Measurements from ENCODE around the gene CD38. TPM values are rescaled to one million over a fixed set of nuclear protein-coding genes. Genes with fewer than 3 reads are reported as not detected.

CD38 gene
- total RNA-seq, 1 donor from 2014 or later, result 9.4 TPM

GRCh38 chr4:15870079-15870478, 92.0 kb downstream of the CD38 start:
- no peak for DNase-seq

DNA sequence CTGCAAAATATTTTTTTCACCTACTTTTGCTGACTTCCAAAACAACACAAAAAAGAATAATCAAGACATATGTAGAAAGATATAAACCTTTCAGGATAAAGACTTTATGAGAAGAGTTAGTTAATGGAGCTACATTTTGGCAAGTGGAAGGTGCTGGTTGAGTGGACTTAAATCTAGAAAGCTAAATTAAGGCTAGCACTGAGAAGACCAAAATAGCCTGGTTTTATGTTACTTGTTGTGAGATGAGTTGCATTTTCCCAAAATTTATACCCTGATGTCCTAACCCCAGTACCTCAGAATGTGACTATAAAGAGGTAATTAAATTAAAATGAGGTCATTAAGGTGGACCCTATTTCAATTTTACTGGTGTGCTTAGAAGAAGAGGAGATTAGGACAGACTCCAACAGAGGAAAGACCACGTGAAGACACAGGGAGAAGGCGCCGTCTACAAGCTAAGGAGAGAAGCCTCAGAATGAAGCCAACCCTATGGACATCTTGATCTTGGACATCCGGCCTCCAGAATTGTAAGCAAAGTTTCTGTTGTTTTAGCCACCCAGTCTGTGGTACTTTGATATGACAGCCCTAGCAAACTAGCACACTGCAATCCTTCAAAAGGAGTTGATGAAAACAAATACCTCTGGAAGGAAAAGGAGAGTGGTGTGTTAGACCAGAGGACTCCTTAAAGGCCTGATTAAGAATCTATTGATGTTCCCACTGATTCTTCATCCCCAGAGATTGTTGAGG, 93.0 kb downstream of the CD38 start:
- DNase-seq, result no peak

- no peak for DNase-seq
Observed at GRCh38 chr4:15873117-15873516, 95.0 kb downstream of the CD38 start.

DNA sequence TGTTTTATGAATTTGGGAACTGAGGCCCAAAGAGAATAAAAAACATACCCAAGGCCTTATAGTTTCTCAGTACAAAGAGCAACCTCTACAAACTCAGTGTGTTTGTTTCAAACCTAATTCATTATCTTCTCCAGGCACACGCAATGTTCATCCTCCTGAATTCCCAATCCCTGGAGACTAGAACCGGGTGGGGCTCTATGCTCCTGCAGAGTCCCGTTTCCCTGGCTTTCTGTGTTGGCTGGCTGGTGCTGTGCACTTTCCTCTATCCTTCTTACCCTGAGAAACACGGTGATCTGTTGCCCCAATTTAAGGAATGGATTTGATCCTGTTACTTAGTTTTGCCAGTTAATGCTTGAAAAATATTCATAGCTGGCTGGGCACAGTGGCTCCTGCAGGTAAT, 96.5 kb downstream of the CD38 start:
- no peak for DNase-seq

DNA sequence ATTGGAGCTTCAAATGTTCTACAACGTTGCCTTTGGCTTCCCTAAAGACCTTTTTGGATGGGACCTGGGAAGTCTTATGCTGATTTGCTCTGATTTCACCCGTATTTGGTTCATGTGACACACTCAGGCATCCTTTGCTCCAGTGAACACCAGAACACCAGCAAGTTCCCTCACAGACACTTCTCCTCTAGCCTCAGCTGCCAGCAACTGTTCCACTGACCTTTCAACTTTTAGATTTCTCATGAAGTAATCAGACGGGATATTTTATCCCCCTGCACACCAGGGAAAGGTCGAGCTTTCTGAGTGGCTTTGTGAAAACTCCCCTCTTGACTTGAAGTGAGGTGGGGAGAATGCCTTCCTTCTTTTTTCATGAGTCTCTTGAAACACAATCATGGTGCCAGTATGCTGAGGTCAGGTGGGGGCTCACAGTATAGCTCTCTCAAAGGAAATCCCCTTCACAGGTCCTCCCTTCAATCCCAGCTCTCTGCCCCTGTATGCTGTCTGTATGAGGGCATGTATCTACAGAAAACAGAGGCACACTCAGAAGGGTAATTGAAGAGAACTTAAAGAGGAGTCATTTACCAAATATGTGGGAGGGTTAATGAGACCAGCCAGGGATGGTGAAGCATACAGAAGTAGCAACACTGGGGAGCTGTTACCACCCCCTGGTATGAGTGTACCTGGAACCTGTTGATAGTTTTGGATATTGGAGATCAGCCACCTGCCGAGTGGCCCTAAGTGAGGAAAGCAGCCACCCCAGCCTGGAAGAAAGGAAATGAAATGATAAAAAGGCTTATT, 97.7 kb downstream of the CD38 start:
- DNase-seq, result no peak

DNA sequence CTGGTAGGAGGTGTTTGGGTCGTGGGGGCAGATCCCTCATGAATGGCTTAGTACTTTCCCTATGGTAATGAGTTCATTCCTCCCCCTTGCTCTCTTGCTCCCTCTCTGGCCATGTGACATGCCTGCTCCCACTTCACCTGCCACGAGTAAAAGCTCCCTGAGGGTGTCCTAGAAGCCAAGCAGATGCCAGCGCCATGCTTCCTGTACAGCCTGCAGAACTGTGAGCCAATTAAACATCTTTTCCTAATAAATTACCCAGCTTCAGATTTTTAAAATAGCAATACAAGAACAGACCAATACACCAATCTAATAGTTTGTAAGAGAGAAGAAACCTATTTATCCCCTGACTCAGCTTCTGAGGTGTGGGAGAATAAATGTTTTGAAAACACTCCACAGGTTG, 99.9 kb downstream of the CD38 start:
- DNase-seq, result no peak

- DNase-seq, result no peak
Observed at GRCh38 chr4:15881820-15882219, 103.7 kb downstream of the CD38 start.

DNA sequence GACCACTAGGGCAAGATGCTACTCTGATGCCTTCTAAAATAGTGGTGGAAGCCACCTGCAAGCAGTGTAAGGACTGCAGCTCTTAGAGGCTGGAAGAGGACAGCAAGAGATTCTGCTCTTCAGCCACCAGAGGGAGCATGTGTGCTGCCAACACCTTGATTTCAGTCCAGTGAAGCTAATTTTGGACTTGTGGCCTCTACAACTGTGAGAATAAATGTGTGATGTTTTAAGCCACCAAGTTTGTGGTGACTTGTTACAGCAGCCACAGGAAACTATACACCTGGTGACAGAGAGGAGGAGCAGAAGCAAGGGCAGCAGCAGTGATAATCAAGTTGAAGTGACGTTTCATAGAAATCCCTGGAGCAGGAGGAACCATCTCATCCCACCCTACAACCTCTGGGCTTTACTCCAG, 104.6 kb downstream of the CD38 start:
- DNase-seq, result peak; percentile 87

GRCh38 chr4:15883610-15884243, 105.6 kb downstream of the CD38 start:
- DNase-seq, result no peak

DNA sequence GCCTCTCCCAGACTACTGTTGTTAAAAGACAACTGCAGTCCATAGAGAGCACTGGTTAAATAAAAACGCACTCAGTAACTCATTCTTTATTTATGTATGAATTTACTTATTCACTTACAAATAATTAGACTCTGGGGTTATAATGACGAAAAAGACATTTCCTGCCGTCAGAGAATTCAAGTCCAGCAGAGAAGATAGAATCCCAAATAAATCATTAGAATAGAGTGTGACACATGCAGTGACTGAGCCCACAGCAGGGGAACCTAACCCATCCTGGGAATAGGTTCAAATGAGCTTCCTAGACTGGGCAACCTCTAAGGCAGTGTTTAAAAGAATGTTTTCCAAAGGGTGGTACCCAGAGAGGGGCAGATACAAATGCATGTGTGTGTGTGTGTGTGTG, 106.5 kb downstream of the CD38 start:
- no peak for DNase-seq

DNA sequence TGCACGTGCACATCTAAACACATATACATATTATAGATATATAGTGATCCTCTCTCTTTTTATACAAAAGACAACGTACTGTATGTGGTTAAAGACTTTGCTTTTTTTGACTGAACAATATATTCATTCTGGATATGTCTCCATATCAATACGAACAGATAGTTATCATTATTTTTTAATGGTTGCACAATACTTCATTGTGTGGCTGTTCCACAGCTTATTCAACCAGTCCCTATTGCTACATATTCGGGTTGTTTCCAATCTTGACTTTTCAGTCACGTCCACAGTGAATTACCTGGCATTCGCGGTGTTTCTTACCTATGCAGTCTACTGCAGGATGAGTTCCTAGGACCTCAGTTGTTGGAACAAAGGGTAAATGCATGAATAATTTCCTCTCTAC, 107.3 kb downstream of the CD38 start:
- DNase-seq, result no peak

GRCh38 chr4:15888515-15888914, 110.4 kb downstream of the CD38 start:
- DNase-seq, result no peak

GRCh38 chr4:15890246-15890829, 112.2 kb downstream of the CD38 start:
- no peak for DNase-seq

- no peak for DNase-seq
Observed at GRCh38 chr4:15891312-15891711, 113.2 kb downstream of the CD38 start.

- peak; percentile 8 for DNase-seq
Observed at GRCh38 chr4:15893962-15894361, 115.8 kb downstream of the CD38 start.

GRCh38 chr4:15894393-15894792, 116.3 kb downstream of the CD38 start:
- DNase-seq, result no peak

- no peak for DNase-seq
Observed at GRCh38 chr4:15894921-15895916, 117.1 kb downstream of the CD38 start.

DNA sequence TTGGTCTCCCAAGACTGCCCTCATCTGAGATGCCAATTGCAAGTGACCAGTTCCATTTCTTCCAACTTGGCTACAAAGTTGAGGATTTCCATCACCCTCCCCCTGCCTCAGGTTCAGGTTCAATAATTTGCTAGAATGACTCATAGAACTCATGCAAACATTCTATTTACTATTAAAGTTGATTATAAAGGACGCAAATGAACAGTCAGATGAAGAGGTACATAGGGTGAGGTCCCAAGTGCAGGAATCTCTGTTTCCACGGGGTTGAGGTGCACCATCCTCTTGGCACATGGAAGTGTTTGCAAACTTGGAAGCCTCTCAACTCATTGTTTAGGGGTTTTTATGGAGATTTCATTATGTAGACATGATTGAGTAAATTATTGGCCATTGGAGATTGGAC, 119.4 kb downstream of the CD38 start:
- no peak for DNase-seq

GRCh38 chr4:15898902-15899301, 120.8 kb downstream of the CD38 start:
- no peak for DNase-seq

- DNase-seq, result no peak
Observed at GRCh38 chr4:15899511-15899910, 121.4 kb downstream of the CD38 start.

- no peak for DNase-seq
Observed at GRCh38 chr4:15901007-15901406, 122.9 kb downstream of the CD38 start.

DNA sequence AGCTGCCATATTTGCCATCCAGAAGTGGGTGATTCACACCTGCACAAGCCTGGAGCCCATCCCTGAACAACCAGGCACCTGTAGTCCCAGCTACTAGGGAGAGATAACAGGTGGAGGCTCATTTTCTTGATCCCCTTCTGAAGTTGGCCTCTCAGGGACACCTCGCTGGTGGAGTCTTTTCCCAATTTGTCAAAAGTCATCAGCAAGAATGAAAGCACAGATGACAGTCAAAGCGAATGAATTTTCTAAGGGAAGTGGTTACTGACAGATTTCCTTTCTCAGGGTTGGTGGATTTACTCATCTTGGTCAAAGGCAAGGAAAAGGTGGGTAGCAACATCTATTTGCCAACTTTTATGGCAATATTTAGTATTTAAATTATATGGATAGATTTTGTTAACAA, 123.9 kb downstream of the CD38 start:
- no peak for DNase-seq
